Stimulated activated CD8-positive, alpha-beta memory T cell treated with anti-CD3 and anti-CD28 coated beads, Interleukin-15, amount 100 ng/mL, for 4 hours (primary cell): ENCODE results near the gene NDUFA11.
A peak's percentile ranks its signal among the peaks of the same experiment; 100 is the strongest.
"Not testable (repeated sequence)": the region's sequence is repeated elsewhere in the genome, so short reads cannot be mapped to it uniquely, and the experiment has no call there.

Source experiments
- DNase-seq, 2 donors: peaks; one replicate each; pipeline ENCODE4 v3.0.0-alpha.2; 2020; ENCODE audit warnings: low read depth in 2 of 2

Gene NDUFA11

DNA sequence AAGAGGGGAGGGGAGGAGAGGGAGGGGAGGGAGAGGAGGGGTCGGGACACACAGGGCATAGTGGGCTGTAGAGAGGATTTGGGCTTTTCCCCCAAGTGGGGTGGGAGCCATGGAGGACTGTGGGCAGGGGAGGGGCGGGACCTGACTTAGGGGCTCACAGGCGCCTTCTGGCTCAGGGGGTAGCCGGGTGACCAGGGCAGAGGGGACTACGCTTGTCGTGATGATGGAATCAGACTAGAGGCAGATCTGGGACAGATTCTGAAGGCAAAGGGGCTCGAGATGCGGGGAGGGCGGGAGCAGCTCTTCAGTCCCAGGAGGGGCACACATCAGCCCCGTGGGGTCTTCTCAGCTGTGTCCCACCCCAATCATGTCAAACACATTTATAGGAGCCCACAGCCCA is 13.5 kb downstream of the NDUFA11 start:
- DNase-seq = no peak

DNA sequence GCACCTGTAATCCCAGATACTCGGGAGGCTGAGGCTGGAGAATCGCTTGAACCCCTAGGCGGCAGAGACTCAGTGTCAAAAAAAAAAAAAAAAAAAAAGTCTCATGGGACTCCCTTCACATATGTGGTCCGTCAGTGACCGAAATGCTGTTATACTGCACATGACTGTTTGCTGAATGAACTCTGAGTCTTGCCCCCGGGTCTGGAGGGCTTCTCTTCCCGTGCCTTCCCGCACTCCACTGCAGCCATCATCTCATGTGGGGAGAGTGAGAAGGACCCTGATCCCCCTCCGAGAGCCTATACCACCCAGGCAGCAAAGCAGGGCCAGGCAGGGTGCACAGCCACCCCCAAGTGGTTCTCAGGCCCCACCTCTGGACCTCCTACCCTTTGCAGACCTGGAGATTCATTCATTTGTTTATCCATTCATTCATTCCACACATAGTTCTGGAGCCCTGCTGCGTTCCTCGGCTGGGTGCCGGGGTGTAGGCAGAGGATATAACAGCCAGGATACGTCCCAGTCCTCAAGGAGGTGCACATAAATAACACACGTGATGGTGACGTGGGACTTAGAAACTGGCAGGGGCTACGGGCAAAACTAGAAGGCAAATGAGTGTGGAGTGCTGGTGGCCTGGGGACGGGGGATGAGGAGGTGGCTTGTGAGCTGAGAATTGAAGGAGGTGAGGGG is 14.2 kb downstream of the NDUFA11 start:
- no peak for DNase-seq

DNA sequence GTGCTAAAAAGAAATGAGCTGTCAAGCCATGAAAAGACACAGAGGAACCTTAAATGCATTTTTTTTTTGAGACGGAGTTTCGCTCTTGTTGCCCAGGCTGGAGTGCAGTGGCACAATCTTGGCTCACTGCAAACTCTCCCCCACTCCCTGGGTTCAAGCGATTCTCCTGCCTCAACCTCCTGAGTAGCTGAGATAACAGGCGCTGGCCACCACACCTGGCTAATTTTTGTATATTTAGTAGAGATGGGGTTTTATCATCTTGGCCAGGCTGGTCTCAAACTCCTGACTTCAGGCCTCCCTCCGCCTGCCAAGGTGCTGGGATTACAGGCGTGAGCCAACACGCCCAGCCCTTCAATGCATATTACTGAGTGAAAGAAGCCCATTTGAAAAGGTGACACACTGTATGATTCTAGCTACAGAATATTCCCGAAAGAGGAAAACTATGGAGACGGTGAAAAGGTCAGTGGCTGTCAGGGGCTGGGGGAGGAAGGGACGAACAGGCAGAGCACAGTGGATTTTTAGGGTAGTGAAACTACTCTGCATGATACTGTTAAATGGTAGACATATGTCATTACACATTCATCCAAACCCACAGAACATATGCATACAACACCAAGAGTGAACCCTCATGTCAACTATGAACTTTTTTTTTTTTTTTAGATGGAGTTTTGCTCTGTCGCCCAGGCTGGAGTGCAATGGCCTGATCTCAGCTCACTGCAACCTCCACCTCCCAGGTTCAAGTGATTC is 19.4 kb downstream of the NDUFA11 start:
- DNase-seq = not testable (repeated sequence)

DNA sequence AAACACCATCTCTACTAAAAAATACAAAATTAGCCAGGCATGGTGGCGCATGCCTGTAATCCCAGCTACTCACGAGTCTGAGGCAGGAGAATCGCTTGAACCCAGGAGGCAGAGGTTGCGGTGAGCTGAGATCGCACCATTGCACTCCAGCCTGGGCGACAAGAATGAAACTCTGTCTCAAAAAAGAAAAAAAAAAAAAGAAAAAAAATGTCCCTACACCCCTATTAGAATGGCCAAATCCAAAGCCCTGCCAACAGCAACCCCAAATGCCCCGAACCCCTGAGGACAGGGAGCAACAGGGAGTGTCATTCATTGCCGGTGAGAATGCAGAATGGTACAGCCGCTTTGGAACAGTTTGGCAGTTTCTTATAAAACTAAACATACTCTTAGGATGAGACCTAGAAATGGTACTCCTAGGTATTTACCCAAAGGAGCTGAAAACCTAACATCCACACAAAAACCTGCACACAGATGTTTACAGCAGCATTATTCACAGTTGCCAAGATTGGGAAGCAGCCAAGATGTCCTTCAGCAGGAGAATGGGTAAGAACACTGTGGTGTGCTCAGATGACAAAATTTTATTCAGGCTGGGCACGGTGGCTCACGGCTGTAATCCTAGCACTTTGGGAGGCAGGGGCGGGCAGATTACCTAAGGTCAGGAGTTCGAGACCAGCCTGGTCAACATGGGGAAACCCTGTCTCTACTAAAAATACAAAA is 20.3 kb downstream of the NDUFA11 start:
- DNase-seq = not testable (repeated sequence)

DNA sequence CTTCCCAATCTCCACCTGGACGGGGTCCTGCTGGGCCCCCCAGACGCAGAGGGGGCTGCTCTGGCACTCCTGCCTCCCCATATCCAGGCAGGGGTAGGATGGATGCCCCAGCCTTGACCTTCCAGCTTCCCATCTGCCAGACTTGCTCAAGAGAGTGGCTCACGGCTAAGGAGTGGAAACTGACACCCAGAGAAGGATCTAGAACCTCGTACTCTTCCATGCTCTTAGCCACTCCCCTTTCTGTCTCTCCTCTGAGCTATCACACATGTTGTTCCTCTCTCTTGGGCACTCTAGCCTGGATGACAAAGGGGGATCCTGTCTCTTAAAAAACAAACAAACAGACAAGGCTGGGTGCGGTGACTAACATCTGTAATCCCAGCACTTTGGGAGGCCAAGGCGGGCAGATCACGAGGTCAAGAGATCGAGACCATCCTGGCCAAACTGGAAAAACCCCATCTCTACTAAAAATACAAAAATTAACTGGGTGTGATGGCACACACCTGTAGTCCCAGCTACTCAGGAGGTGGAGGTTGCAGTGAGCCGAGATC is 21.1 kb downstream of the NDUFA11 start:
- no peak for DNase-seq

DNA sequence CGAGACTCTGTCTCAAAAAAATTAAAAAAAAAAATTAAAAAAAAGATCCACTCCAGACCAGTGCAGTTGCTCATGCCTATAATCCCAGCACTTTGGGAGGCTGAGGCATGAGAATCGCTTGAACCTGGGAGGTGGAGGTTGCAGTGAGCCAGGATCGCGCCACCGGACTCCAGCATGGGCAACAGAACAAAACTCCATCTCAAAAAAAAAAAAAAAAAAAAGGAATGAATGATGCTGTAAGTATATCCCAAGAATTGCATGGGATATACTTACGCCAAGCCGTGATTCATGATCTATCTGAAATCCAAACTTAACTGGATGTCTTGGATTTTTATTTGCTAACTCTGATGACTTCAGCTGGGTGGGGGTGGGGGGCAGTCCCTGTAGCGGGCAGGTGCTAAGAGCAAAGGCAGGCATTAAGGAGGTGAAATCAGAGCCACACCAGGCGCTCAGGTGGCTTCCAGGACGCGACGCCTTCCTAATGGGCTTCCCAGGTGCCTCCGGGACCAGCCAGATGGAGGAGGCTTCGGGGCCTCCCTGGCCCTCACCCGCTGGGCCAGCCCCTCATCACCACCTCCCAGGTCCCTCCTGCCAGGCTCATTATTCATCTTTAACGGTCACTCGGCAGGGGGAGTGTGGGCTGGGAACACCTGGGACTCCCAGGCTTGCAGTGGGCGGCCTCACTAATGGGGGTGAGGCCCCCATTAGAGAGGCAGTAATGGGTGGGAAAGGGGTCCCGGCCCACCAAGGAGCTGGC is 21.9 kb downstream of the NDUFA11 start:
- DNase-seq = no peak

DNA sequence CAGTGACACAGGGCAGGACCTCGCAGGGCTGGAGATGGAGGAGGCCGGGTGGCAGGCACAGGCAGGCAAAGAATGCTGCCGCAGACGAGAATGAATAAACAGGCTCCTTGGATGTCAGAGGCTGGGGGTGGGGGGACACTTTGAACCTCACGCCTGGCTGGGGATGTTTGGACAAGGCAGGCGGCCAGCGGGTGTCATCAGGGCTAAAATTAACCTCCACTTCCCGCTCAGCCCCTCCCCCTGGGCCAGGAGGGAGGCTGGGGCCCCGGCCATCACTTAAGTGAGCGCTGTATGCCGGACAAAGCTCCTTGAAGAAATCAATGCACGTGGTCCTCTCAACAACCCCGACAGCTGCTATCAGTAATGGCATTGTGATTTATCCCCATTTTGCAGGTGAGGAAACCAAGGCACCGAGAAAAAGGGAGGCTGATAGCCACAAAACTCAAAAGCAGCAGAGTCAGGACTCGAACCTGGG is 22.9 kb downstream of the NDUFA11 start:
- no peak for DNase-seq

DNA sequence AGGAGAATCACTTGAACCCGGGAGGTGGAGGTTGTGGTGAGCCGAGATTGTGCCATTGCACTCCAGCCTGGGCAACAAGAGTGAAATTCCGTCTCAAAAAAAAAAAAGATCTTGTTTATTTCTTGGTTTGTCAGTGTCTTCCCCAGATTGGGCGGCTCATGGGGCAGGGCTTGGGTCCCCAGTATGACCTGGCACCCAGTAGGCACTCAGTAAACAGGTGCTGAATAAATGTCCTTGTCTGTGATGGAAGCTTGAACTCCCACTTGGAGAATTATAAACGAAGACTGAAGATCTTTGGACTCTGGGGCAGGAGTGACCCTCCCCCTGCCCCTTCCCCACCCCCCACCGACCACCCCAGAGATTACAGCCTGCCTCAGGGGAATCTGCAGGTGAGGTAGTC is 23.4 kb downstream of the NDUFA11 start:
- no peak for DNase-seq

DNA sequence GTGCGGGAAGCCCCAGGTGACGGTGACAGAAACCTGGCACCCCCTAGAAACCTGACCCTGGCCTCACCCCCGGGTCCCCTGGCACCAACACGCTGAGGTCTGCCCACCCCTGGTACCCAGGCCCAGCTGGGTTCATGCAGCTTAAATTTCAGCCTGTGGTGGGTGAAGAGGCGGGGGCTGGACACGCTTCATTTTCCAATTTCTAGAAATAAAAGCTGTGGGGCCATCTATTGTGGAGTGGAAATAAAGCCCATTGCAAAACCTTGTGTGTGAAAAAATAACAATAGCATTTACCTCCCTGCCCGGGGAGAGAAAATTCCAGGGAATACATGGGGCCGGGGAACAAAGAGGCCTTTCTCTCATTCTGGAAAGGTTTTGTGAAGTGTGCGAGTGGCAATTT is 25.7 kb downstream of the NDUFA11 start:
- DNase-seq = no peak

DNA sequence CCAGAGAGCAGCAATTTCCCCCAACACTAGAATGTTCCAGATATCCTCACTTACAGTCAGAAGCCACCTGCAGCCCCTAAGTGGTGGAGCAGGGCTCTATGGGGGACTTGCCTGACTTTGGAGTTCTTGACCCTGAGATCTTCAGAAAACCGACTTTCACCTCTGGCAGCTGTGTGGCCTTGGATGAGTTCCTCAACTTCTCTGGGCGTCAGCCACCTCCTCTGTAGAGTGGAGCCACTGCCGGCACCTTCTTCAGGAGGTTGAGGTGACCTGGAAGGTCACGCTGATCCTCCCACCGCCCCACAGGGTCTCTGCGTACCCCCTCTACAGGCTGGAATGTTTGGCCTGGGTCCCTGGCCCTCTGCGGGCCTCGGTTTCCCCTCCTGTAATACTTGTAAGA is 26.2 kb downstream of the NDUFA11 start:
- DNase-seq = no peak

DNA sequence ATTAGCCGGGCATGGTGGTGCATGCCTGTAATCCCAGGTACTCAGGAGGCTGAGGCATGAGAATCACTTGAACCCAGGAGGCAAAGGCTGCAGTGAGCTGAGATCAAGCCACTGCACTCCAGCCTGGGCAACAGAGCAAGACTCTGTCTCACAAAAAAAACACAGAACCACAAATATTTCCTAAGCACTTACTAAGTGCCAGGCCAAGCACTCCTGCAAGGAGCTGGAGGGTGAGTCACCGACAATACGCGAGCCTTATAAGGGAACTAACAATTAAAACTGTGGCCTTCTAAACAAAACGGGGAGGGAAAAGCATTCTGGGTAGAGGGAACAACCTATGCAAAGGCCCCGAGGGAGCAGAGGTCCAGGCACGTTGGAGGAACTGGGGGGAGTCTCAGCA is 29.1 kb downstream of the NDUFA11 start:
- DNase-seq = not testable (repeated sequence)

DNA sequence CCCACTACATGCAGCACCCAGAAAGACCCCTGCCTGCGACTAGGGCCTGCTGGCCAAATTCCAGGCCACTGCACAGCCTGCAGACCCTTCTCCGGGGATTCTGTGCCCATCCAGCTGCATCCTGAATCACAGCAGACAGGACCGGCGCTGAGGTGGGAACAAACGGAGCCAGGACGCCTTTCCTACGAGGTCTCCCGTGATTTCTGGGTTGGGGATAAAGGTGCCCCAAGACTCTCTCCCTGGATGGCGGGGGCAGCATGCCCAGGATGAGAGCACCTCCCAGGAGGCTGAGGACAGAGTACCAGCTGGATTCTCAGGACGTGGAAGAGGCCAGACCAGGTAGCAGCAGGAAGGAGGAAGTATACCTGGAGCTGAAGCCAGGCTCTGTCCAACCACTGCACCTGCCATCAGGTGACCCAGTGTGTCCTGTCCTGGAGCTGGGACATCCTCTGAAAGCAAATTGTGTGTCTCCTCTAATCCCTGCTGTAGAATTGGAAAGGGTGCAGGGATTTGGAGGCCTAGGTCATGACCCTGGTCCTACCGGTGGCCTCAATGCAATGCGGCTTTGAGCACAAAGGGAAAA is 29.9 kb downstream of the NDUFA11 start:
- no peak for DNase-seq

DNA sequence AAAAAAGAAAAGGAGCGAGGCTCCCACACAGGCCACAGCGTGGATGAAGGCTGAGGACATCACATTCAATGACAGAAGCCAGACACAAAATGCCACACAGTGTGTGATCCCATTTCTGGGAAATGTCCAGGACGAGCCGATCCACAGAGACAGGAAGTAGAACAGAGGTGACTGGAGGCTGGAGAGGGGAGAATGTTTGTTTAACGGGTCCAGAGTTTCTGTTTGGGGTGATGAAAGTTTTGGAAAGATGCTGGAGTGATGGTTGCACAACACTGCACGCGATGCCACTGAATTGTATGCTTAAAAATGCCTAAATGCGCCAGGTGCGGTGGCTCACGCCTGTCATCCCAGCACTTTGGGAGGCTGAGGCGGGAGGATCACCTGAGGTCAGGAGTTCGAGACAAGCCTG is 32.6 kb downstream of the NDUFA11 start:
- DNase-seq = no peak

DNA sequence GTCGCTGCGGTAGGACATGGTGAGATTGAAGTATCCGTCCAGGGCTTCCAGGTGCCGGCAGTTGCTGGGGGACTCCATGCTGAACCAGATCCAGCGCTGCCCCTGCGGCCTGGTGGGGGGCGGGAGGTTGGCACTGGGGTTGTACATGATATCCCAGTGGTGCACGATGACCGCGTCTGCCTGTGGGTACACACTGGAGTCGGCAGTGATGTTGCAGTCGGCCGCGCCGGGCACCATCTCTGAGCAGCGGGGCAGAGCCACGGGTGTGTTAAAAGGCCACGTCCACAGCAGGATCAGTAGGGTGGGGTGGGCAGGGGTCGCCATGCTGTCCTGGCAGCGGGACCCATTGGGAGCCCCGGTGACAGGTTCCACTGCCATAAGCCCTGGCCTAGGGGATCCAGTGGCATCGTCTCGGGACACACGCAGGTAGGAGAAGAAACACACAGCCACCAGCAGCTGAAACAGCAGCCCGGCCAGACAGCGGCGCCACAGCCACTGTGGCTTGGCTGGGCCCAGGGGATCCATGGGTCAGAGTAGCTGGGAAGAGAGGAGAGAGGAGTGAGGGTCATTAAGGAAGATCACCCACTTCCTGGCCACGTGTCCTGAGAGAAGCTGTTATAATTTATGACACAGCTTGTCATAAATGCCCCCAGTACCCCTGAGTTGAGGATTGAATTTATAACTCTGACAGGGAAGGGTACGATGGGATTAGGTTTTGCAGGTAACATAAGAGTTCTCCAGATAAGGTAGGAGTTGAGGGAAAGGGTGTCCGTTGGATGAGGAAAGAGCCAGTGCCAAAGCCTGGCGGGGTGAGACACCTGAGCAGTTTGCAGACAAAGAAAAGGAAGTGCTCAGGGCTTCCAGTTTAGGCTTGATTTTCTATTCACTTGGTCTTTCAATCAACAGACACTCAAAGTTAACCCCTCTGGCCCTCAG is 36.1 kb downstream of the NDUFA11 start:
- no peak for DNase-seq

DNA sequence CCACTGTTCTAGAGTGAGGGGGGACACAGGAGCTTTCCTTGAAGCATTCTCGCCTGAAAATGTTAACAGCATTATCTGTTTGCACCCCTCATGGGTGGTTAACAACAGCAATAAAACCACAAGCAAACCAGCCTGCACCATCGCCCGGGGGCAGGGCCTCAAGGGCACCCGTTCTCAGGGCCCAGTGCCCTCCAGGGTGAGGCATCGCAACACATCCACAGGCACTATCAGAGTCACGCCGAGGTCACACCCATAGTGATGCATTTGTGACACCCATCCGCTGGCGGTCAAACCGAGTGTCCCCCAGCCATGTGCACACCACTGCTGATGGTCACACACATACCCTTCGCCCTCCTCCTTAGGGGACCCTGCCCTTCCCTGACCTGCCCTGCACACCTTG is 37.8 kb downstream of the NDUFA11 start:
- DNase-seq = peak in 1 of 2 donors; percentile 9

DNA sequence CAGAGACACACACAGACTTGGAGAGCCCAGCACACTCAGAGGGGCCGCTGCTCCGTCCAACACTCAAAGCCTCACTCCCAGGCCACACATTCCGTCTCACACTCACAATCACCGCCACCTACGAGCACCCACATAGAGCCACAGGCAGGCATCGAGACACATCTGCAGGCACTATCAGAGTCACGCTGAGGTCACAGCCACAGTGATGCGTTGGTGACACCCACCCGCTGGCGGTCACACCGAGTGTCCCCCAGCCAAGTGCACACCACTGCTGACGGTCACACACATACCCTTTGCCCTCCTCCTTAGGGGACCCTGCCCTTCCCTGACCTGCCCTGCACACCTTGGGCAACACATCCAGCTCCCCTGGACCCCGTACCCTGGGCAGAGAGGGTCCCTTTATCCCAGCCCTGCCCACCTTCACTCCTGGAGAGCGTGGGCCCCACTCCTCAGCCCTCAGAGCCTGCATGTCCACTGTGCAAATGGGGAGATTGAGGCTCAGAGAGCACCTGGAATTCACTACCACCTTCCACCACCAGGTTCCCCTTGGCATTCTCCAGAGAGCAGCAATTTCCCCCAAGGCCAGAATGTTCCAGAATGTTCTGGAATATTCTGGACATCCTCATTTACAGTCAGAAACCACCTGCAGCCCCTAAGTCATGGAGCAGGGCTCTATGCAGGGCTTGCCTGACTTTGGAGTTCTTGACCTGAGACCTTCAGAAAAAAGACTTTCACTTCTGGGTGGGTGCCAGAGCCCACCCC is 38.7 kb downstream of the NDUFA11 start:
- no peak for DNase-seq

DNA sequence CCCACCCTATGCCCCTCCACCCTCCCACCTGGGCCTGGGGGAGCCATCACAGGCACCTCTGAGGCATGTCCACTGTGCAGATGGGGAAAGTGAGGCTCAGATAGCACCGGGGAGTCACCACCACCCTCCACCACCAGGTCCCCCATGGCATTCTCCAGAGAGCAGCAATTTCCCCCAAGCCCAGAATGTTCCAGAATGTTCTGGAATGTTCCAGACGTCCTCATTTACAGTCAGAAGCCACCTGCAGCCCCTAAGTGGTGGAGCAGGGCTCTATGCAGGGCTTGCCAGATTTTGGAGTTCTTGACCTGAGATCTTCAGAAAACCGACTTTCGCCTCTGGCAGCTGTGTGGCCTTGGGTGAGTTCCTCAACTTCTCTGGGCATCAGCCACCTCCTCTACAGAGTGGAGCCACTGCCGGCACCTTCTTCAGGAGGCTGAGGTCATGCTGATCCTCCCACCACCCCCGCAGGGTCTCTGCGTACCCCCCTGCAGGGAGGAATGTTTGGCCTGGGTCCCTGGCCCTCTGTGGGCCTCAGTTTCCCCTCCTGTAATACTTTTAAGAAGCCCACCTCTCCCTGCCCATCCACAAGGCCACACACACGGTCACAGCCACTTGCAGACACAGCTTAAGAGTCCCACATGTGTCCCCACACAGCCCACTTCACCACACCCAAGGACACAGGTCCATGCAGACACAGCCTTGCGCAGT is 39.4 kb downstream of the NDUFA11 start:
- DNase-seq = no peak

DNA sequence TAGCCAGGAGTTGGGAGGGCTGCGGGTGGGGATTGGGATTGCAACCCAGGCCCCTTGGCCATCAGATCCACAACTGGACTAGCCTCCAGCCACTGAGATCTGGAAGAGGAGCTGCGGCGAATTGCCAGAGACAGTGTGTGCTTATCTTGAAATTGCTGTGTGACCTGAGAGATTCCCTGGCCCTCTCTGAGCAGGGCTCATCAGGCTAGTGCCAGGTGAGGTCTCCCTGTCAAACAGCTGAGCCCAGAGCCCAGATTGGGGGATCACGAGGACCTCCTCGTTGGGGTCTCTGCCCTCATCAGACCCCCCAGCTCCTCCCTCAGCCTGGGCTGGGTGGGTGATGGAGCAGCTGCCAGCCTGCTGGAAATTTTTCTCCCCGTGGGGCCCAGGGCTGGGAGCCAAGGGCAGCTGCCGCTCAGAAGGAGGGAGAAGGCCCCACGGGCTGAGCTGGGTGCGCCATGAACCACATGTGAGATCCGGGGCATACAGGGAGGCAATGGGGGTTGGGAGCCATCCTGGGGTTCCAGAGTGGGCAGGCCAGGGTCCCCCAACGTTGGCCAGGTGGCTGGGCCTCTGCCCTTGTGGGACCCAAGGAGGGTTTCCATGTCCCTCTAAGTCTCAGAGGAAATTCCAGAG is 40.4 kb downstream of the NDUFA11 start:
- no peak for DNase-seq
